GM12878 (cell line): Measurements from ENCODE around the gene AKAP13. TPM values are rescaled to one million over a fixed set of nuclear protein-coding genes. Genes with fewer than 3 reads are reported as not detected.

ENCODE experiments used
- ATAC-seq: fragments of 200-7000 bp; cut with Tn5 transposase; 3 replicates; pipeline ENCODE4 v1.9.1; 2020; ENCODE audit warnings: mild to moderate bottlenecking, moderate library complexity
- BruUV-seq: library from RNA; stranded (reverse); fragments of 400-500 nt; replicated peaks from 2 replicates; lab custom pipeline; 2021; lab: Mats Ljungman, UMichigan
- CTCF ChIA-PET: fragments of 300-600 bp; sonication (Branson Sonifier 250); formaldehyde crosslinking; extraction: SDS; loops from one replicate; lab custom pipeline; 2021; ENCODE audit warnings: inconsistent platforms; lab: Yijun Ruan, JAX
- POLR2A ChIA-PET: fragments of 350-600 bp; formaldehyde crosslinking; extraction: SDS; loops from one replicate; lab custom pipeline; 2021; ENCODE audit warnings: inconsistent platforms; lab: Charles Lee
- RAD21 ChIA-PET: fragments of 300-600 bp; sonication (Branson Sonifier 250); formaldehyde crosslinking; loops from one replicate; lab custom pipeline; 2023; ENCODE audit warnings: antibody characterized with exemption; ENCODE audit not compliant: unreplicated experiment; lab: Charles Lee
- SMC1A ChIA-PET: fragments of 300-600 bp; sonication (Branson Sonifier 250); formaldehyde crosslinking; loops from one replicate; lab custom pipeline; 2023; ENCODE audit not compliant: unreplicated experiment, uncharacterized antibody; lab: Charles Lee
- DNase-seq: peaks from one replicate; pipeline ENCODE4 v3.0.0-alpha.2; 2011; ENCODE audit warnings: low read depth, low spot score
- FAIRE-seq: peaks from 3 replicates; lab custom pipeline; 2011; peaks lifted over from hg19 to GRCh38; lab: Jason Lieb, UNC
- H2AFZ ChIP-seq: 2 replicates; pipeline ENCODE4 v1.6.0; 2011; ENCODE audit warnings: low read depth, low read length, control low read depth; ENCODE audit not compliant: control insufficient read depth
- H3K27ac ChIP-seq: 2 replicates; pipeline ENCODE4 v1.5.1; 2011; ENCODE audit warnings: control low read depth; ENCODE audit not compliant: control insufficient read depth, insufficient read depth
- H3K27me3 ChIP-seq, 2 experiments: replicated peaks in 1 of 2; 2 replicates each; pipeline versions ENCODE4 v1.6.0 to v1.6.1; 2011; ENCODE audit warnings: low read length in 1 of 2; ENCODE audit not compliant: control insufficient read depth in 2 of 2, insufficient read depth in 2 of 2
- H3K36me3 ChIP-seq, 2 experiments: 2 replicates each; pipeline ENCODE4 v1.5.1; 2011; ENCODE audit warnings: low read length in 1 of 2; ENCODE audit not compliant: control insufficient read depth in 2 of 2, insufficient read depth in 2 of 2
- H3K4me1 ChIP-seq: 2 replicates; pipeline ENCODE4 v1.6.1; 2011; ENCODE audit warnings: mild to moderate bottlenecking, low read length, moderate library complexity, mixed read lengths; ENCODE audit not compliant: control insufficient read depth, insufficient read depth
- H3K4me2 ChIP-seq: 2 replicates; pipeline ENCODE4 v1.6.0; 2011; ENCODE audit warnings: control low read depth; ENCODE audit not compliant: control insufficient read depth, insufficient read depth
- H3K4me3 ChIP-seq: fragments of 200-600 bp; sonication (generic); 2 replicates; pipeline ENCODE4 v1.5.1; 2016
- H3K79me2 ChIP-seq: 2 replicates; pipeline ENCODE4 v1.6.0; 2011; ENCODE audit warnings: low read length; ENCODE audit not compliant: control insufficient read depth, insufficient read depth
- H3K9ac ChIP-seq: 2 replicates; pipeline ENCODE4 v1.8.0; 2011; ENCODE audit warnings: low read length, control low read depth, mixed read lengths; ENCODE audit not compliant: control insufficient read depth, insufficient read depth
- H3K9me3 ChIP-seq: replicated peaks from 3 replicates; pipeline ENCODE4 v1.5.1; 2011; ENCODE audit warnings: mild to moderate bottlenecking, low read length; ENCODE audit not compliant: control insufficient read depth, insufficient read depth
- H4K20me1 ChIP-seq: 2 replicates; pipeline ENCODE4 v1.6.0; 2011; ENCODE audit not compliant: control insufficient read depth, insufficient read depth
- BRCA1 ChIP-seq: IDR thresholded peaks from 2 replicates; pipeline ENCODE4 v1.6.1; 2011; ENCODE audit warnings: low read depth, low read length, improper control_type of control experiment
- CBFB ChIP-seq: IDR thresholded peaks from 2 replicates; pipeline ENCODE4 v1.6.1; 2016; ENCODE audit warnings: antibody characterized with exemption, low read depth
- CREM ChIP-seq: IDR thresholded peaks from 2 replicates; pipeline ENCODE4 v1.6.1; 2014; ENCODE audit warnings: antibody characterized with exemption, low read depth
- KDM1A ChIP-seq: fragments of 200-600 bp; sonication (generic); IDR thresholded peaks from 2 replicates; pipeline ENCODE4 v1.6.1; 2016; ENCODE audit warnings: borderline replicate concordance
- MYB ChIP-seq: fragments of 150-350 bp; IDR thresholded peaks from 2 replicates; pipeline ENCODE4 v1.6.1; 2014; ENCODE audit warnings: mild to moderate bottlenecking, low read depth, low read length, borderline replicate concordance
- NFXL1 ChIP-seq: fragments of 450-650 bp; IDR thresholded peaks from 2 replicates; pipeline ENCODE4 v1.6.1; 2017; ENCODE audit warnings: antibody characterized with exemption, mild to moderate bottlenecking, borderline replicate concordance
- RFX5 ChIP-seq: IDR thresholded peaks from 2 replicates; pipeline ENCODE4 v1.6.1; 2011; ENCODE audit warnings: low read depth, low read length, improper control_type of control experiment
- SMC3 ChIP-seq: IDR thresholded peaks from 2 replicates; pipeline ENCODE4 v1.6.1; 2011; ENCODE audit warnings: low read length, improper control_type of control experiment, borderline replicate concordance
- SUPT20H ChIP-seq: IDR thresholded peaks from 2 replicates; pipeline ENCODE4 v1.6.1; 2011; ENCODE audit warnings: low read depth, mild to moderate bottlenecking, low read length, moderate library complexity, borderline replicate concordance; ENCODE audit not compliant: control insufficient read depth
- WRNIP1 ChIP-seq: IDR thresholded peaks from 2 replicates; pipeline ENCODE4 v1.6.1; 2011; ENCODE audit warnings: low read depth, low read length, improper control_type of control experiment, borderline replicate concordance
- ZNF687 ChIP-seq: fragments of 450-650 bp; IDR thresholded peaks from 2 replicates; pipeline ENCODE4 v1.6.1; 2017; ENCODE audit warnings: mild to moderate bottlenecking, moderate library complexity
- WGBS: methylation state at CpG from one replicate; pipeline ENCODE4 v1.1.6; 2016; ENCODE audit warnings: low lambda C conversion rate; ENCODE audit not compliant: insufficient replicate concordance, insufficient coverage; ENCODE audit errors: missing lambda C conversion rate; 5-methylcytosine and 5-hydroxymethylcytosine counted together
- in situ Hi-C: fragments of 300-500 bp; cut with MboI; formaldehyde crosslinking; loops from 9 replicates; pipeline ENCODE4 v1.14.3; 2018; ENCODE audit warnings: mixed read lengths
- intact Hi-C: fragments of 100-400 bp; cut with micrococcal nuclease; formaldehyde crosslinking; loops from one replicate; pipeline ENCODE4 v1.14.2; 2022; ENCODE audit not compliant: unreplicated experiment
- polyA plus RNA-seq, 11 experiments: library from polyadenylated mRNA; depleted of rRNA in 4 of 11; unstranded in 6 of 11; stranded (reverse) in 5 of 11; fragments of >200 nt; fragmentation: Nextera tagmentation in 4 of 11; fragmentation: Illumina TruSeq in 1 of 11; extraction: Ambion mirVana in 4 of 11; extraction: Trizol in 1 of 11; gene quantifications; 1 replicate in 1 of 11; 2 replicates in 10 of 11; pipeline versions ENCODE4 v1.2.1 to v1.2.3, GENCODE V29; 2011 to 2016; ENCODE audit warnings: inconsistent platforms in 2 of 11, missing spikeins in 2 of 11, low read depth in 1 of 11
- total RNA-seq, 4 experiments: library from RNA; depleted of rRNA in 3 of 4; stranded (reverse); fragments of >200 nt in 3 of 4; fragmentation: Illumina TruSeq in 1 of 4; extraction: Trizol in 1 of 4; gene quantifications; 2 replicates each; pipeline versions ENCODE4 v1.2.1 to v1.2.3, GENCODE V29; 2013 to 2021
- TF ChIP-seq, protein P1 (sequence below): fragments of 450-650 bp; IDR thresholded peaks from 2 replicates; pipeline ENCODE4 v1.6.1; 2017; ENCODE audit warnings: low read depth, mild to moderate bottlenecking, moderate library complexity

The AKAP13 gene
- total and polyA plus RNA-seq, 10 of the 15 experiments (the other 5 are each of a cell fraction or from before 2014, with no cell fraction given), result 14.4 to 74.9 (median 55.1) TPM

GRCh38 chr15:85642065-85642692 is 261.8 kb downstream of the AKAP13 start (continued):
- TF ChIP-seq ZNF687, result no peak
- TF ChIP-seq MYB, result no peak
- TF ChIP-seq WRNIP1, result no peak
- TF ChIP-seq NFXL1, result no peak
- TF ChIP-seq SUPT20H, result no peak
- no peak for TF ChIP-seq CBFB
- TF ChIP-seq BRCA1, result no peak
- TF ChIP-seq RFX5, result no peak

- ChIA-PET CTCF (interaction anchor here (1.4 kb wide), 1 partner anchor 11 kb away, joined by 3 read pairs; no protein-coding TSS in a partner anchor), SMC1A (interaction anchor here (0.7 to 1.2 kb wide), 3 partner anchors 18 to 51 kb away, joined by 3 to 4 read pairs (median 3); no protein-coding TSS in a partner anchor), RAD21 (interaction anchor here (0.7 to 1.4 kb wide), 2 partner anchors 19 to 25 kb away, joined by 3 read pairs; no protein-coding TSS in a partner anchor), POLR2A (interaction anchor here (0.5 kb wide), 1 partner anchor 45 kb away, joined by 3 read pairs; no protein-coding TSS in a partner anchor)
- Histone ChIP-seq H3K4me2 (no peak overlapping the region), H3K9me3 (no peaks in the 10 kb centered on the region), H4K20me1 (no peaks in the 10 kb centered on the region), H3K4me3 (no peak overlapping the region), H3K27ac (no peak overlapping the region), H2AFZ (no peak overlapping the region), H3K79me2 (no peaks in the 10 kb centered on the region), H3K9ac (no peak overlapping the region), H3K36me3 (peaks cover 0 to 24% of the 10 kb centered on the region in 2 experiments; a peak in 3 of 4 replicates), H3K27me3 (no peaks in the 10 kb centered on the region), H3K4me1 (peaks cover 8% of the 10 kb centered on the region)
- TF ChIP-seq KDM1A, result no peak
- TF ChIP-seq SMC3, result no peak
- TF ChIP-seq, protein P1, sequence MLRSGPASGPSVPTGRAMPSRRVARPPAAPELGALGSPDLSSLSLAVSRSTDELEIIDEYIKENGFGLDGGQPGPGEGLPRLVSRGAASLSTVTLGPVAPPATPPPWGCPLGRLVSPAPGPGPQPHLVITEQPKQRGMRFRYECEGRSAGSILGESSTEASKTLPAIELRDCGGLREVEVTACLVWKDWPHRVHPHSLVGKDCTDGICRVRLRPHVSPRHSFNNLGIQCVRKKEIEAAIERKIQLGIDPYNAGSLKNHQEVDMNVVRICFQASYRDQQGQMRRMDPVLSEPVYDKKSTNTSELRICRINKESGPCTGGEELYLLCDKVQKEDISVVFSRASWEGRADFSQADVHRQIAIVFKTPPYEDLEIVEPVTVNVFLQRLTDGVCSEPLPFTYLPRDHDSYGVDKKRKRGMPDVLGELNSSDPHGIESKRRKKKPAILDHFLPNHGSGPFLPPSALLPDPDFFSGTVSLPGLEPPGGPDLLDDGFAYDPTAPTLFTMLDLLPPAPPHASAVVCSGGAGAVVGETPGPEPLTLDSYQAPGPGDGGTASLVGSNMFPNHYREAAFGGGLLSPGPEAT, result no peak
- TF ChIP-seq CREM, result no peak
- in situ Hi-C loops, result no loop called here
- ATAC-seq (no peak), DNase-seq (no peak), FAIRE-seq (no peak)
- intact Hi-C loops, result no loop called here
- 99% methylated on average over 6 of the region's 6 CpGs for WGBS
- no TSS peak for BruUV-seq
These were observed 262.3 kb downstream of the AKAP13 start for GRCh38 chr15:85642693-85643066.
